GM12878 (cell line): ENCODE results near the gene NKD2. TPM values are rescaled to one million over a fixed set of nuclear protein-coding genes. Genes with fewer than 3 reads are reported as not detected.

ENCODE experiments used
- ATAC-seq: fragments of 200-7000 bp; cut with Tn5 transposase; 3 replicates; pipeline ENCODE4 v1.9.1; 2020; ENCODE audit warnings: mild to moderate bottlenecking, moderate library complexity
- BruUV-seq: library from RNA; stranded (reverse); fragments of 400-500 nt; replicated peaks from 2 replicates; lab custom pipeline; 2021; lab: Mats Ljungman, UMichigan
- CTCF ChIA-PET: fragments of 300-600 bp; sonication (Branson Sonifier 250); formaldehyde crosslinking; extraction: SDS; loops from one replicate; lab custom pipeline; 2021; ENCODE audit warnings: inconsistent platforms; lab: Yijun Ruan, JAX
- POLR2A ChIA-PET: fragments of 350-600 bp; formaldehyde crosslinking; extraction: SDS; loops from one replicate; lab custom pipeline; 2021; ENCODE audit warnings: inconsistent platforms; lab: Charles Lee
- RAD21 ChIA-PET: fragments of 300-600 bp; sonication (Branson Sonifier 250); formaldehyde crosslinking; loops from one replicate; lab custom pipeline; 2023; ENCODE audit warnings: antibody characterized with exemption; ENCODE audit not compliant: unreplicated experiment; lab: Charles Lee
- SMC1A ChIA-PET: fragments of 300-600 bp; sonication (Branson Sonifier 250); formaldehyde crosslinking; loops from one replicate; lab custom pipeline; 2023; ENCODE audit not compliant: unreplicated experiment, uncharacterized antibody; lab: Charles Lee
- DNase-seq: peaks from one replicate; pipeline ENCODE4 v3.0.0-alpha.2; 2011; ENCODE audit warnings: low read depth, low spot score
- FAIRE-seq: peaks from 3 replicates; lab custom pipeline; 2011; peaks lifted over from hg19 to GRCh38; lab: Jason Lieb, UNC
- H2AFZ ChIP-seq: 2 replicates; pipeline ENCODE4 v1.6.0; 2011; ENCODE audit warnings: low read depth, low read length, control low read depth; ENCODE audit not compliant: control insufficient read depth
- H3K27ac ChIP-seq: 2 replicates; pipeline ENCODE4 v1.5.1; 2011; ENCODE audit warnings: control low read depth; ENCODE audit not compliant: control insufficient read depth, insufficient read depth
- H3K27me3 ChIP-seq, 2 experiments: replicated peaks in 1 of 2; 2 replicates each; pipeline versions ENCODE4 v1.6.0 to v1.6.1; 2011; ENCODE audit warnings: low read length in 1 of 2; ENCODE audit not compliant: control insufficient read depth in 2 of 2, insufficient read depth in 2 of 2
- H3K36me3 ChIP-seq, 2 experiments: 2 replicates each; pipeline ENCODE4 v1.5.1; 2011; ENCODE audit warnings: low read length in 1 of 2; ENCODE audit not compliant: control insufficient read depth in 2 of 2, insufficient read depth in 2 of 2
- H3K4me1 ChIP-seq: 2 replicates; pipeline ENCODE4 v1.6.1; 2011; ENCODE audit warnings: mild to moderate bottlenecking, low read length, moderate library complexity, mixed read lengths; ENCODE audit not compliant: control insufficient read depth, insufficient read depth
- H3K4me2 ChIP-seq: 2 replicates; pipeline ENCODE4 v1.6.0; 2011; ENCODE audit warnings: control low read depth; ENCODE audit not compliant: control insufficient read depth, insufficient read depth
- H3K4me3 ChIP-seq: fragments of 200-600 bp; sonication (generic); 2 replicates; pipeline ENCODE4 v1.5.1; 2016
- H3K79me2 ChIP-seq: 2 replicates; pipeline ENCODE4 v1.6.0; 2011; ENCODE audit warnings: low read length; ENCODE audit not compliant: control insufficient read depth, insufficient read depth
- H3K9ac ChIP-seq: 2 replicates; pipeline ENCODE4 v1.8.0; 2011; ENCODE audit warnings: low read length, control low read depth, mixed read lengths; ENCODE audit not compliant: control insufficient read depth, insufficient read depth
- H3K9me3 ChIP-seq: replicated peaks from 3 replicates; pipeline ENCODE4 v1.5.1; 2011; ENCODE audit warnings: mild to moderate bottlenecking, low read length; ENCODE audit not compliant: control insufficient read depth, insufficient read depth
- H4K20me1 ChIP-seq: 2 replicates; pipeline ENCODE4 v1.6.0; 2011; ENCODE audit not compliant: control insufficient read depth, insufficient read depth
- ATF2 ChIP-seq: IDR thresholded peaks from 2 replicates; pipeline ENCODE4 v1.6.1; 2012; ENCODE audit warnings: low read length, inconsistent platforms
- BACH1 ChIP-seq: fragments of 450-650 bp; IDR thresholded peaks from 2 replicates; pipeline ENCODE4 v1.6.1; 2017; ENCODE audit warnings: mild to moderate bottlenecking, borderline replicate concordance
- BRCA1 ChIP-seq: IDR thresholded peaks from 2 replicates; pipeline ENCODE4 v1.6.1; 2011; ENCODE audit warnings: low read depth, low read length, improper control_type of control experiment
- CHD1 ChIP-seq: IDR thresholded peaks from 2 replicates; pipeline ENCODE4 v1.6.1; 2012; ENCODE audit warnings: low read depth, low read length, improper control_type of control experiment
- CREB1 ChIP-seq: IDR thresholded peaks from 2 replicates; pipeline ENCODE4 v1.6.1; 2012; ENCODE audit warnings: low read depth, mild to moderate bottlenecking, inconsistent platforms
- EED ChIP-seq: sonication (generic); IDR thresholded peaks from 2 replicates; pipeline ENCODE4 v1.6.1; 2016; ENCODE audit warnings: antibody characterized with exemption, low read depth
- ESRRA ChIP-seq: IDR thresholded peaks from 2 replicates; pipeline ENCODE4 v1.6.1; 2012; ENCODE audit warnings: mild to moderate bottlenecking, low read length, improper control_type of control experiment
- HCFC1 ChIP-seq: fragments of 150-350 bp; IDR thresholded peaks from 2 replicates; pipeline ENCODE4 v1.6.1; 2014; ENCODE audit warnings: low read length
- JUNB ChIP-seq: IDR thresholded peaks from 2 replicates; pipeline ENCODE4 v1.6.1; 2016; ENCODE audit warnings: antibody characterized with exemption, mild to moderate bottlenecking
- KAT2A ChIP-seq: conservative IDR thresholded peaks from 2 replicates; pipeline ENCODE4 v1.6.1; 2011; ENCODE audit warnings: low read depth, low read length; ENCODE audit not compliant: control insufficient read depth
- NKRF ChIP-seq: fragments of 450-650 bp; conservative IDR thresholded peaks from 2 replicates; pipeline ENCODE4 v1.6.1; 2017; ENCODE audit warnings: mild to moderate bottlenecking, moderate library complexity
- PAX8 ChIP-seq: fragments of 450-650 bp; IDR thresholded peaks from 2 replicates; pipeline ENCODE4 v1.6.1; 2017; ENCODE audit warnings: mild to moderate bottlenecking, moderate library complexity
- POLR2AphosphoS5 ChIP-seq: IDR thresholded peaks from 2 replicates; pipeline ENCODE4 v1.6.1; 2011; ENCODE audit warnings: mild to moderate bottlenecking, low read length, inconsistent platforms
- RUNX3 ChIP-seq: IDR thresholded peaks from 2 replicates; pipeline ENCODE4 v1.6.1; 2012; ENCODE audit warnings: low read length, inconsistent platforms
- ZNF622 ChIP-seq: fragments of 450-650 bp; IDR thresholded peaks from 2 replicates; pipeline ENCODE4 v1.6.1; 2017; ENCODE audit warnings: mild to moderate bottlenecking, inconsistent platforms
- WGBS: methylation state at CpG from one replicate; pipeline ENCODE4 v1.1.6; 2016; ENCODE audit warnings: low lambda C conversion rate; ENCODE audit not compliant: insufficient replicate concordance, insufficient coverage; ENCODE audit errors: missing lambda C conversion rate; 5-methylcytosine and 5-hydroxymethylcytosine counted together
- in situ Hi-C: fragments of 300-500 bp; cut with MboI; formaldehyde crosslinking; loops from 9 replicates; pipeline ENCODE4 v1.14.3; 2018; ENCODE audit warnings: mixed read lengths
- intact Hi-C: fragments of 100-400 bp; cut with micrococcal nuclease; formaldehyde crosslinking; loops from one replicate; pipeline ENCODE4 v1.14.2; 2022; ENCODE audit not compliant: unreplicated experiment
- polyA plus RNA-seq, 11 experiments: library from polyadenylated mRNA; depleted of rRNA in 4 of 11; unstranded in 6 of 11; stranded (reverse) in 5 of 11; fragments of >200 nt; fragmentation: Nextera tagmentation in 4 of 11; fragmentation: Illumina TruSeq in 1 of 11; extraction: Ambion mirVana in 4 of 11; extraction: Trizol in 1 of 11; gene quantifications; 1 replicate in 1 of 11; 2 replicates in 10 of 11; pipeline versions ENCODE4 v1.2.1 to v1.2.3, GENCODE V29; 2011 to 2016; ENCODE audit warnings: inconsistent platforms in 2 of 11, missing spikeins in 2 of 11, low read depth in 1 of 11
- total RNA-seq, 4 experiments: library from RNA; depleted of rRNA in 3 of 4; stranded (reverse); fragments of >200 nt in 3 of 4; fragmentation: Illumina TruSeq in 1 of 4; extraction: Trizol in 1 of 4; gene quantifications; 2 replicates each; pipeline versions ENCODE4 v1.2.1 to v1.2.3, GENCODE V29; 2013 to 2021
- TF ChIP-seq, protein P1 (sequence below): fragments of 450-650 bp; formaldehyde crosslinking; IDR thresholded peaks from 2 replicates; pipeline ENCODE4 v1.4.0; 2022; ENCODE audit warnings: mild to moderate bottlenecking, moderate library complexity
- TF ChIP-seq, protein P2 (sequence below): IDR thresholded peaks from 2 replicates; pipeline ENCODE4 v1.6.1; 2012; ENCODE audit warnings: low read depth, low read length, improper control_type of control experiment

NKD2 gene
- total and polyA plus RNA-seq, 10 of the 15 experiments (the other 5 are each of a cell fraction or from before 2014, with no cell fraction given), result 0.20 to 0.83 (median 0.26) TPM; not detected in 7

GRCh38 chr5:1026700-1027621 is 18.4 kb downstream of the NKD2 start:
- no peaks in the 10 kb centered on the region for H3K27me3 ChIP-seq
- no peaks in the 10 kb centered on the region for H3K36me3 ChIP-seq
- FAIRE-seq (no peak), DNase-seq (no peak), ATAC-seq (no peak)
- in situ Hi-C loops, result no loop called here
- WGBS, result 33% methylated on average over 27 of the region's 29 CpGs
- no peak overlapping the region for H3K4me3 ChIP-seq
- POLR2A ChIA-PET, result no interaction called here
- intact Hi-C loops, result no loop called here
- H2AFZ ChIP-seq, result no peak overlapping the region
- BruUV-seq, result no TSS peak
- H4K20me1 ChIP-seq, result no peaks in the 10 kb centered on the region
- TF ChIP-seq BRCA1 (no peak), RUNX3 (no peak), BACH1 (no peak), PAX8 (no peak), ESRRA (no peak), CHD1 (no peak), HCFC1 (no peak), CREB1 (no peak), KAT2A (no peak), EED (no peak), NKRF (no peak), POLR2AphosphoS5 (no peak), ZNF622 (no peak), ATF2 (no peak), JUNB (no peak)
- TF ChIP-seq, protein P1, sequence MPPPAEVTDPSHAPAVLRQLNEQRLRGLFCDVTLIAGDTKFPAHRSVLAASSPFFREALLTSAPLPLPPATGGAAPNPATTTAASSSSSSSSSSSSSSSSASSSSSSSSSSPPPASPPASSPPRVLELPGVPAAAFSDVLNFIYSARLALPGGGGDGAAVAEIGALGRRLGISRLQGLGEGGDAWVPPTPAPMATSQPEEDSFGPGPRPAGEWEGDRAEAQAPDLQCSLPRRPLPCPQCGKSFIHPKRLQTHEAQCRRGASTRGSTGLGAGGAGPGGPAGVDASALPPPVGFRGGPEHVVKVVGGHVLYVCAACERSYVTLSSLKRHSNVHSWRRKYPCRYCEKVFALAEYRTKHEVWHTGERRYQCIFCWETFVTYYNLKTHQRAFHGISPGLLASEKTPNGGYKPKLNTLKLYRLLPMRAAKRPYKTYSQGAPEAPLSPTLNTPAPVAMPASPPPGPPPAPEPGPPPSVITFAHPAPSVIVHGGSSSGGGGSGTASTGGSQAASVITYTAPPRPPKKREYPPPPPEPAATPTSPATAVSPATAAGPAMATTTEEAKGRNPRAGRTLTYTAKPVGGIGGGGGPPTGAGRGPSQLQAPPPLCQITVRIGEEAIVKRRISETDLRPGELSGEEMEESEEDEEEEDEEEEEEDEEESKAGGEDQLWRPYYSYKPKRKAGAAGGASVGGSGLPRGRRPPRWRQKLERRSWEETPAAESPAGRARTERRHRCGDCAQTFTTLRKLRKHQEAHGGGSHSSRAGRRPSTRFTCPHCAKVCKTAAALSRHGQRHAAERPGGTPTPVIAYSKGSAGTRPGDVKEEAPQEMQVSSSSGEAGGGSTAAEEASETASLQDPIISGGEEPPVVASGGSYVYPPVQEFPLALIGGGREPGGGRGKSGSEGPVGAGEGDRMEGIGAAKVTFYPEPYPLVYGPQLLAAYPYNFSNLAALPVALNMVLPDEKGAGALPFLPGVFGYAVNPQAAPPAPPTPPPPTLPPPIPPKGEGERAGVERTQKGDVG (CRISPR knock-in tag), result no peak
- TF ChIP-seq, protein P2, sequence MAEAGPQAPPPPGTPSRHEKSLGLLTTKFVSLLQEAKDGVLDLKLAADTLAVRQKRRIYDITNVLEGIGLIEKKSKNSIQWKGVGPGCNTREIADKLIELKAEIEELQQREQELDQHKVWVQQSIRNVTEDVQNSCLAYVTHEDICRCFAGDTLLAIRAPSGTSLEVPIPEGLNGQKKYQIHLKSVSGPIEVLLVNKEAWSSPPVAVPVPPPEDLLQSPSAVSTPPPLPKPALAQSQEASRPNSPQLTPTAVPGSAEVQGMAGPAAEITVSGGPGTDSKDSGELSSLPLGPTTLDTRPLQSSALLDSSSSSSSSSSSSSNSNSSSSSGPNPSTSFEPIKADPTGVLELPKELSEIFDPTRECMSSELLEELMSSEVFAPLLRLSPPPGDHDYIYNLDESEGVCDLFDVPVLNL, result no peak
- no peak overlapping the region for H3K4me2 ChIP-seq
- H3K79me2 ChIP-seq, result no peaks in the 10 kb centered on the region
- no peaks in the 10 kb centered on the region for H3K9me3 ChIP-seq
- H3K27ac ChIP-seq, result no peak overlapping the region
- RAD21 ChIA-PET, result interaction anchor here (1.2 kb wide), 1 partner anchor 107 kb away, joined by 3 read pairs; no protein-coding TSS in a partner anchor
- SMC1A ChIA-PET, result no interaction called here
- H3K4me1 ChIP-seq, result no peaks in the 10 kb centered on the region
- CTCF ChIA-PET, result interaction anchor here (0.9 kb wide), 1 partner anchor 107 kb away, joined by 3 read pairs; no protein-coding TSS in a partner anchor
- H3K9ac ChIP-seq, result no peak overlapping the region
